ENCODE measurements around the gene GMDS. TPM values are rescaled to one million over a fixed set of nuclear protein-coding genes. Genes with fewer than 3 reads are reported as not detected.

Gene GMDS
- total RNA-seq, 2 experiments from 2014 or later: 13.9 to 16.4 TPM

GRCh38 chr6:1972962-1973361 is 272.4 kb downstream of the GMDS start:
- H3K4me3 Mint-ChIP-seq: no peak overlapping the region
- ChIA-PET POLR2A (no interaction called here), CTCF (no interaction called here)
- no peak for TF ChIP-seq CTCF (IDR thresholded peaks at IDR 0.05)
- no peaks in the 10 kb centered on the region for H3K9me3 ChIP-seq (ENCODE audit: control insufficient read depth in 1 of 2, insufficient read depth in 1 of 2, low read length in 2 of 2)
- H3K4me1 ChIP-seq (ENCODE audit: insufficient read depth, low read length): no peaks in the 10 kb centered on the region
- DNase-seq (no peak), ATAC-seq (ENCODE audit: poor library complexity) (no peak)
- intact Hi-C loops (cut with DNase I, micrococcal nuclease): no loop called here
- no peak overlapping the region for H3K27ac ChIP-seq (ENCODE audit: low read depth in 1 of 2, low read length in 2 of 2)
- H3K27ac Mint-ChIP-seq: no peak overlapping the region
- peaks cover 3% of the 10 kb centered on the region for H3K36me3 Mint-ChIP-seq (ENCODE audit: low read depth)
- no peak overlapping the region for H3K4me3 ChIP-seq (ENCODE audit: low read length)
- H3K4me1 Mint-ChIP-seq (ENCODE audit: low read depth): peaks cover 5% of the 10 kb centered on the region
- no peaks in the 10 kb centered on the region for H3K9me3 Mint-ChIP-seq
- H3K27me3 Mint-ChIP-seq: no peaks in the 10 kb centered on the region
- H3K27me3 ChIP-seq (ENCODE audit: control insufficient read depth in 1 of 2, insufficient read depth in 2 of 2, low read length in 2 of 2): no peaks in the 10 kb centered on the region
- no peaks in the 10 kb centered on the region for H3K36me3 ChIP-seq (ENCODE audit: insufficient read depth, low read length)

GRCh38 chr6:1971612-1972011 is 273.8 kb downstream of the GMDS start:
- intact Hi-C loops (cut with DNase I, micrococcal nuclease): no loop called here
- no peak overlapping the region for H3K4me3 Mint-ChIP-seq
- Histone ChIP-seq H3K4me1 (ENCODE audit: insufficient read depth, low read length) (no peaks in the 10 kb centered on the region), H3K27ac (ENCODE audit: low read depth in 1 of 2, low read length in 2 of 2) (no peak overlapping the region), H3K9me3 (ENCODE audit: control insufficient read depth in 1 of 2, insufficient read depth in 1 of 2, low read length in 2 of 2) (no peaks in the 10 kb centered on the region), H3K27me3 (ENCODE audit: control insufficient read depth in 1 of 2, insufficient read depth in 2 of 2, low read length in 2 of 2) (no peaks in the 10 kb centered on the region), H3K4me3 (ENCODE audit: low read length) (no peak overlapping the region), H3K36me3 (ENCODE audit: insufficient read depth, low read length) (no peaks in the 10 kb centered on the region)
- POLR2A ChIA-PET: no interaction called here
- no peaks in the 10 kb centered on the region for H3K9me3 Mint-ChIP-seq
- no peaks in the 10 kb centered on the region for H3K27me3 Mint-ChIP-seq
- ATAC-seq (ENCODE audit: poor library complexity) (no peak), DNase-seq (no peak)
- TF ChIP-seq CTCF (IDR thresholded peaks at IDR 0.05): no peak
- no peak overlapping the region for H3K27ac Mint-ChIP-seq
- H3K36me3 Mint-ChIP-seq (ENCODE audit: low read depth): peaks cover 1% of the 10 kb centered on the region
- CTCF ChIA-PET: no interaction called here
- peaks cover 5% of the 10 kb centered on the region for H3K4me1 Mint-ChIP-seq (ENCODE audit: low read depth)

DNA sequence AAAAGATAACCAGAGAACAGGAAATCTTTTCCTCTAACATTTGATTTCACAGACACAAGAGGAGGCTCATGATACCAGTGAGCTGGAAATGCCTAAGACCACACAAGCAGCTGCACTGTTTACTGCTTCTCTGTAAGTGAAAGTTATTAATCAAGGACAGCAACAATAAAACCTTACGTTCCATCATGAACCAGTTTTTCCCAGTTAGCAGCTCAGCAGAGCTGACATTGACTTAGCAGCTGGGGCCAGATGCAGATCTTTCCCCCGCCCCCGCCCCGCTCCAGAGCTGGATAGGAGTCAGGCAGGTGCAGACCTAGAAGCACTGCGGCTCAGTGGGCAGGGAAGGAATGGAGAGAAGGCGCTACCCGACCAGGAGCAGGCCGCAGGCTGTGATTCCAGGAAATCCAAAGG is 275.2 kb downstream of the GMDS start:
- DNase-seq (no peak), ATAC-seq (ENCODE audit: poor library complexity) (no peak)
- peaks cover 5% of the 10 kb centered on the region for H3K4me1 Mint-ChIP-seq (ENCODE audit: low read depth)
- H3K27ac Mint-ChIP-seq: no peak overlapping the region
- ChIA-PET CTCF (no interaction called here), POLR2A (no interaction called here)
- H3K9me3 Mint-ChIP-seq: peaks cover under 1% of the 10 kb centered on the region
- H3K4me1 ChIP-seq (ENCODE audit: insufficient read depth, low read length): no peaks in the 10 kb centered on the region
- no peak overlapping the region for H3K4me3 ChIP-seq (ENCODE audit: low read length)
- no peak for TF ChIP-seq CTCF (IDR thresholded peaks at IDR 0.05)
- H3K27ac ChIP-seq (ENCODE audit: low read depth in 1 of 2, low read length in 2 of 2): no peak overlapping the region
- intact Hi-C loops (cut with DNase I, micrococcal nuclease): no loop called here
- no peaks in the 10 kb centered on the region for H3K27me3 ChIP-seq (ENCODE audit: control insufficient read depth in 1 of 2, insufficient read depth in 2 of 2, low read length in 2 of 2)
- no peaks in the 10 kb centered on the region for H3K36me3 ChIP-seq (ENCODE audit: insufficient read depth, low read length)
- peaks cover 8% of the 10 kb centered on the region for H3K36me3 Mint-ChIP-seq (ENCODE audit: low read depth)
- no peaks in the 10 kb centered on the region for H3K27me3 Mint-ChIP-seq
- H3K4me3 Mint-ChIP-seq: no peak overlapping the region
- H3K9me3 ChIP-seq (ENCODE audit: control insufficient read depth in 1 of 2, insufficient read depth in 1 of 2, low read length in 2 of 2): peaks cover 0 to 4% of the 10 kb centered on the region in 2 experiments

Measured in CD4-positive, alpha-beta T cell (primary cell).